Mesendoderm (in vitro differentiated cells): ENCODE data around the gene CEP152. TPM values are rescaled to one million over a fixed set of nuclear protein-coding genes. Genes with fewer than 3 reads are reported as not detected.
A peak's percentile ranks its signal among the peaks of the same experiment; 100 is the strongest.

ENCODE experiments used
- DNase-seq: peaks from one replicate; pipeline ENCODE4 v3.0.0; 2013
- H2AK5ac ChIP-seq: 2 replicates; pipeline ENCODE4 v1.6.1; 2013; ENCODE audit warnings: low read length, inconsistent platforms
- H2BK120ac ChIP-seq: 2 replicates; pipeline ENCODE4 v1.6.1; 2013; ENCODE audit warnings: low read depth, mild to moderate bottlenecking, low read length, moderate library complexity, mixed read lengths
- H2BK15ac ChIP-seq: replicated peaks from 2 replicates; pipeline ENCODE4 v1.6.1; 2013; ENCODE audit warnings: low read depth, mild to moderate bottlenecking, moderate library complexity
- H2BK5ac ChIP-seq: 2 replicates; pipeline ENCODE4 v1.6.1; 2013; ENCODE audit warnings: low read length, inconsistent platforms
- H3K18ac ChIP-seq: 2 replicates; pipeline ENCODE4 v1.6.1; 2013; ENCODE audit warnings: mild to moderate bottlenecking, low read length, mixed read lengths
- H3K23ac ChIP-seq: one replicate; pipeline ENCODE4 v1.6.1; 2013; ENCODE audit warnings: low read length
- H3K27ac ChIP-seq: 2 replicates; pipeline ENCODE4 v1.5.1; 2013; ENCODE audit warnings: low read depth, mild to moderate bottlenecking, inconsistent platforms, low read length, moderate library complexity
- H3K27me3 ChIP-seq: 2 replicates; pipeline ENCODE4 v1.6.1; 2013; ENCODE audit warnings: low read length, control low read depth, mild to moderate bottlenecking, inconsistent platforms; ENCODE audit not compliant: insufficient read depth, poor library complexity
- H3K36me3 ChIP-seq: 2 replicates; pipeline ENCODE4 v1.6.1; 2013; ENCODE audit warnings: low read length, inconsistent platforms; ENCODE audit not compliant: control insufficient read depth, insufficient read depth
- H3K4ac ChIP-seq: one replicate; pipeline ENCODE4 v1.6.1; 2013; ENCODE audit warnings: low read depth, mild to moderate bottlenecking, low read length, moderate library complexity
- H3K4me1 ChIP-seq: 2 replicates; pipeline ENCODE4 v1.6.1; 2013; ENCODE audit warnings: low read depth, low read length, inconsistent platforms; ENCODE audit not compliant: control insufficient read depth
- H3K4me2 ChIP-seq: 2 replicates; pipeline ENCODE4 v1.6.1; 2013; ENCODE audit warnings: low read length
- H3K4me3 ChIP-seq: 2 replicates; pipeline ENCODE4 v1.5.1; 2013; ENCODE audit warnings: mild to moderate bottlenecking, low read length
- H3K56ac ChIP-seq: one replicate; pipeline ENCODE4 v1.6.1; 2013; ENCODE audit warnings: low read length
- H3K79me1 ChIP-seq: 2 replicates; pipeline ENCODE4 v1.6.1; 2013; ENCODE audit warnings: low read length, inconsistent platforms
- H3K79me2 ChIP-seq: 2 replicates; pipeline ENCODE4 v1.6.1; 2013; ENCODE audit warnings: mild to moderate bottlenecking, low read length; ENCODE audit not compliant: control insufficient read depth, insufficient read depth
- H3K9ac ChIP-seq: 2 replicates; pipeline ENCODE4 v1.6.1; 2013; ENCODE audit warnings: low read length, inconsistent platforms
- H4K5ac ChIP-seq: one replicate; pipeline ENCODE4 v1.6.1; 2013; ENCODE audit warnings: low read length
- H4K8ac ChIP-seq: one replicate; pipeline ENCODE4 v1.6.1; 2013; ENCODE audit warnings: low read depth, mild to moderate bottlenecking, control low read depth, low read length, moderate library complexity
- WGBS: extraction: QIAGEN DNeasy Blood & Tissue Kit; methylation state at CpG from one replicate; pipeline ENCODE4 v1.1.7; 2013; ENCODE audit warnings: low lambda C conversion rate, missing lambda C conversion rate; ENCODE audit not compliant: insufficient coverage; ENCODE audit errors: extremely low coverage; 5-methylcytosine and 5-hydroxymethylcytosine counted together
- polyA plus RNA-seq, 2 experiments: library from polyadenylated mRNA; stranded (reverse); fragments of 200-250 nt; gene quantifications; one replicate each; pipeline ENCODE4 v1.2.3, GENCODE V29; 2013

Gene CEP152, protein sequence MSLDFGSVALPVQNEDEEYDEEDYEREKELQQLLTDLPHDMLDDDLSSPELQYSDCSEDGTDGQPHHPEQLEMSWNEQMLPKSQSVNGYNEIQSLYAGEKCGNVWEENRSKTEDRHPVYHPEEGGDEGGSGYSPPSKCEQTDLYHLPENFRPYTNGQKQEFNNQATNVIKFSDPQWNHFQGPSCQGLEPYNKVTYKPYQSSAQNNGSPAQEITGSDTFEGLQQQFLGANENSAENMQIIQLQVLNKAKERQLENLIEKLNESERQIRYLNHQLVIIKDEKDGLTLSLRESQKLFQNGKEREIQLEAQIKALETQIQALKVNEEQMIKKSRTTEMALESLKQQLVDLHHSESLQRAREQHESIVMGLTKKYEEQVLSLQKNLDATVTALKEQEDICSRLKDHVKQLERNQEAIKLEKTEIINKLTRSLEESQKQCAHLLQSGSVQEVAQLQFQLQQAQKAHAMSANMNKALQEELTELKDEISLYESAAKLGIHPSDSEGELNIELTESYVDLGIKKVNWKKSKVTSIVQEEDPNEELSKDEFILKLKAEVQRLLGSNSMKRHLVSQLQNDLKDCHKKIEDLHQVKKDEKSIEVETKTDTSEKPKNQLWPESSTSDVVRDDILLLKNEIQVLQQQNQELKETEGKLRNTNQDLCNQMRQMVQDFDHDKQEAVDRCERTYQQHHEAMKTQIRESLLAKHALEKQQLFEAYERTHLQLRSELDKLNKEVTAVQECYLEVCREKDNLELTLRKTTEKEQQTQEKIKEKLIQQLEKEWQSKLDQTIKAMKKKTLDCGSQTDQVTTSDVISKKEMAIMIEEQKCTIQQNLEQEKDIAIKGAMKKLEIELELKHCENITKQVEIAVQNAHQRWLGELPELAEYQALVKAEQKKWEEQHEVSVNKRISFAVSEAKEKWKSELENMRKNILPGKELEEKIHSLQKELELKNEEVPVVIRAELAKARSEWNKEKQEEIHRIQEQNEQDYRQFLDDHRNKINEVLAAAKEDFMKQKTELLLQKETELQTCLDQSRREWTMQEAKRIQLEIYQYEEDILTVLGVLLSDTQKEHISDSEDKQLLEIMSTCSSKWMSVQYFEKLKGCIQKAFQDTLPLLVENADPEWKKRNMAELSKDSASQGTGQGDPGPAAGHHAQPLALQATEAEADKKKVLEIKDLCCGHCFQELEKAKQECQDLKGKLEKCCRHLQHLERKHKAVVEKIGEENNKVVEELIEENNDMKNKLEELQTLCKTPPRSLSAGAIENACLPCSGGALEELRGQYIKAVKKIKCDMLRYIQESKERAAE (N-terminal part only)
- polyA plus RNA-seq (2013, experiment 1 of 2), result 7.0 TPM
- 6.8 TPM for polyA plus RNA-seq (2013, experiment 2 of 2)

DNA sequence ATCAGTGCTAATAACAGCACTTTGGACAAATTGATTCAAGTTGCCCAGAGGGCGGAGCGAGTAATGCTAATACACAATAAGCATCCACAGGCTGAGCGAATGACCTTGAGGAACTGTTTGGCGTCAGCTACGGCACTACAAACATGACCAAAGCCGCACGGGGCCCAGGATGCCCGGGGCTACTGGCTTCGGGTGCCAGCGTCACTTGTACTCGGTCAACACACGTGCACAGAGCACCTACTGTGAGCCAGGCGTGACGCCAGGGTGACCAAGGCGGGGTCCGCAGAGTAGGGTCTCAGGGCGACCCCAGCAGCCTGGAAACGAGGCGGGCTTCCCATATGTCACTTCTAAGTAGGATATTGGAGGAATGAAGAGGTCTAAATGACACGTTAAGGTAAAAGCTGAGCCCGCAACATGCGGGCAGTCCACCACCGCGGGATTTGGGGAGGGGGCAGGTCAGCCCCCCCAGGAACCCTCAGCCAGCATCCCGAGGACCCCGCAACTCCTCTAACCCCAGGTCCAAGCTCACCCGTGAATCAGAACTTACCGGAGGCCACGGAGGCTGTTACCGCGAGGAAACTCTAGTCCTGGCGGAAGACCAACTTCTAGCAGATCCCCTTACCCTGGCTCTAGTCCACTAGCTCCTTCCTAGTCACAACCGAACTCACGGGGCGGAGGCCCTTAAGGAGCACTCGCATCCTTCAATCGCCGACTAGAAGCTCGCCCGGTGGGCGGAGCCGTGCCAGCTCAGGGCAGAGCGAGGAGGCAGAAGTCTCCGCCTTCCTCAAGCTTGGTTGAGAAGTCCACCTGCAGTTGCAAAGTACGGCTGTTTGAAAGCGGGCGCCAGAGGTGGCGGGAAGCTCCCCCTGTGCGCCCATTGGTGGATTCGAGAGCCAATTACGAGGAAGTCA, at the start of gene CEP152:
TSS of gene CEP152 (minus strand) at position 656 of the 911 bp plus-strand sequence. CDS start 5,420 bp downstream, outside the sequence.
- no peaks in the 10 kb centered on the region for H3K36me3 ChIP-seq
- peak within 1 kb of the TSS; percentile 90 for H3K4me3 ChIP-seq
- no peak within 1 kb of the TSS for H2BK120ac ChIP-seq
- no peaks in the 10 kb centered on the region for H3K79me2 ChIP-seq
- no peak within 1 kb of the TSS for H4K8ac ChIP-seq
- no peak within 1 kb of the TSS for H3K4ac ChIP-seq
- H4K5ac ChIP-seq, result no peak within 1 kb of the TSS
- peak; percentile 100 for DNase-seq
- H3K4me1 ChIP-seq, result no peaks in the 10 kb centered on the region
- H3K18ac ChIP-seq, result peak within 1 kb of the TSS; percentile 34
- no peak within 1 kb of the TSS for H2BK5ac ChIP-seq
- peaks cover 3% of the 10 kb centered on the region for H3K79me1 ChIP-seq
- no peak within 1 kb of the TSS for H2AK5ac ChIP-seq
- no peak within 1 kb of the TSS for H3K23ac ChIP-seq
- no peaks in the 10 kb centered on the region for H3K27me3 ChIP-seq
- peak within 1 kb of the TSS; percentile 16 for H3K27ac ChIP-seq
- H3K56ac ChIP-seq, result peak within 1 kb of the TSS; percentile 88
- no peak within 1 kb of the TSS for H2BK15ac ChIP-seq
- no CpG with 5 or more reads among the region's 51 CpGs for WGBS
- H3K4me2 ChIP-seq, result peak within 1 kb of the TSS; percentile 81
- H3K9ac ChIP-seq, result peak within 1 kb of the TSS; percentile 91

DNA sequence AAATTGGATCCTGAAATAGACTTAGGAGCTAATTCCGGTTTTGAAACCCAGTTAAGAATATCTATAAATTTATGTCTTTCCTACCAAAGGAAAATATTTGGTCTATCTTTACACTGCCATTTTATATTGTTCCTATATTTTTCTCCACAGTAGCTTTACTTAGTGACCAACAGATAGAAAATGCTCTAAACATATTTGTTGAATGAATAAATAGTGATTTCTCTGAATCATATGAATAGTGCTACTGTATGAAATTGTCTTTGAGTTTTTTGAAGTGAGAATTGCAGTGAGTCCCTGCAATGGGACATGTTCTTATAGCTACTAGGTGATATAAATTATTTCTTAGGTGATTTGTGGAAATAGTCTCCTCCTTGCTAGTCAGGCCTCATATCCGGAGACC, 48.6 kb upstream of the CEP152 start:
- no peak overlapping the region for H3K23ac ChIP-seq
- no peak overlapping the region for H3K9ac ChIP-seq
- no peak overlapping the region for H3K27ac ChIP-seq
- no peak overlapping the region for H3K18ac ChIP-seq
- DNase-seq, result no peak
- no peak overlapping the region for H3K4me2 ChIP-seq
- H4K8ac ChIP-seq, result no peak overlapping the region
- H3K79me2 ChIP-seq, result no peaks in the 10 kb centered on the region
- H2BK5ac ChIP-seq, result no peak overlapping the region
- H3K56ac ChIP-seq, result no peak overlapping the region
- H3K79me1 ChIP-seq, result no peaks in the 10 kb centered on the region
- H2BK120ac ChIP-seq, result no peak overlapping the region
- no peak overlapping the region for H2BK15ac ChIP-seq
- H3K4ac ChIP-seq, result no peak overlapping the region
- no peaks in the 10 kb centered on the region for H3K27me3 ChIP-seq
- peaks cover 6% of the 10 kb centered on the region for H3K4me1 ChIP-seq
- H3K4me3 ChIP-seq, result no peak overlapping the region
- no peak overlapping the region for H4K5ac ChIP-seq
- H3K36me3 ChIP-seq, result no peaks in the 10 kb centered on the region
- no CpG with 5 or more reads among the region's 2 CpGs for WGBS
- H2AK5ac ChIP-seq, result no peak overlapping the region

DNA sequence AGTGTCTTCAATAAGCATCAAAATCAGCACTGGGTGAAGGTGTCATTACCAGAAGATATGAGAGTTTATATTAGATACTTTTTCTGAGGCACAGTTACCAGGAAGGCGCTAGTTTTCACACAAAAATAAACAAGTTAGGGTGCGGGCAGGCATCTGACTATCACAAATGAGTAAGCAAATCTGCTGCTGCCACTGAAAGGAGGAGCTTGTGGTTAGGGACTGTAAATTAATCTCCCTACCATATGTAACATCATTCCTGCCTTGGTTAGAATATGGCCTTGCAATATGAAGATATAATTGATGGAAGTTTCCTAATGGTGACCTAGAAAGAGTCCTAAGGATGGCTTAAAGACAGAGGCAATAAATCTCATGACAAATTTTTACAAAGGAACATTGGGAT, 47.5 kb upstream of the CEP152 start:
- Histone ChIP-seq H3K9ac (no peak overlapping the region), H3K23ac (no peak overlapping the region), H4K8ac (no peak overlapping the region), H3K27me3 (no peaks in the 10 kb centered on the region), H3K4me2 (no peak overlapping the region), H3K4me3 (no peak overlapping the region), H3K36me3 (no peaks in the 10 kb centered on the region), H3K18ac (no peak overlapping the region), H3K27ac (no peak overlapping the region), H3K4ac (no peak overlapping the region), H3K4me1 (peaks cover 6% of the 10 kb centered on the region), H3K79me1 (no peaks in the 10 kb centered on the region), H2BK5ac (no peak overlapping the region), H2BK120ac (no peak overlapping the region), H4K5ac (no peak overlapping the region), H2BK15ac (no peak overlapping the region), H3K79me2 (no peaks in the 10 kb centered on the region), H2AK5ac (no peak overlapping the region), H3K56ac (no peak overlapping the region)
- no CpG with 5 or more reads among the region's 2 CpGs for WGBS
- no peak for DNase-seq

DNA sequence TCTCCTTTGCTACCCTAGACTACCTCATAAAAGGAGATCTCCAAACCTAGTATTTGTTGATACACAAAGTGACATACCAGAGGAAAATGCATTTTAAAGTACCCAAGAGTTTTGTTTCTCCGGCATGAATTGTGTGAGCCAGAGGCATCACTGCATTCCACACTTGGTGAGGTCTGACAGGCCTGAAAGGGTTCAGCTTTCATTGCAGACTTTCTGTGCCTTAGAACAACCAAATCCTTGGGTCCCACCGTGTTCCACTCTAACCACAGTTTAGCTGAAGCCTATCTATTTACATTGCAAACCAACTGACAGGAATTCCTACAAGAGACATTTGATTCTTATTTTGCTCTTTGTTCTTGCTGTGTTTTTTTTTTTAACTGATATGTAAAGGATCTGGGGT, 46.1 kb upstream of the CEP152 start:
- Histone ChIP-seq H2AK5ac (no peak overlapping the region), H3K56ac (no peak overlapping the region), H3K79me2 (no peaks in the 10 kb centered on the region), H3K4ac (no peak overlapping the region), H3K4me2 (no peak overlapping the region), H3K4me1 (peaks cover 6% of the 10 kb centered on the region), H4K8ac (no peak overlapping the region), H2BK5ac (no peak overlapping the region), H3K36me3 (no peaks in the 10 kb centered on the region), H3K4me3 (no peak overlapping the region), H3K9ac (no peak overlapping the region), H3K18ac (no peak overlapping the region), H2BK15ac (no peak overlapping the region), H3K27me3 (no peaks in the 10 kb centered on the region), H2BK120ac (no peak overlapping the region), H3K79me1 (no peaks in the 10 kb centered on the region), H3K23ac (no peak overlapping the region), H4K5ac (no peak overlapping the region), H3K27ac (peak overlapping the region; percentile 44)
- WGBS, result no CpG with 5 or more reads among the region's 2 CpGs
- peak; percentile 82 for DNase-seq
